ENCODE results near the gene HEPACAM2.

Gene HEPACAM2

GRCh38 chr7:93202594-93203250 lies 23.5 kb downstream of the HEPACAM2 start:
- DNase-seq (ENCODE audit: low read depth in 2 of 2), result no peak

- no peak for DNase-seq (ENCODE audit: low read depth in 2 of 2)
These were observed 27.8 kb downstream of the HEPACAM2 start for GRCh38 chr7:93198472-93198871.

- no peak for DNase-seq (ENCODE audit: low read depth in 2 of 2)
These were observed 29.9 kb downstream of the HEPACAM2 start for GRCh38 chr7:93196336-93196735.

- DNase-seq (ENCODE audit: low read depth in 2 of 2), result no peak
These were observed 31.9 kb downstream of the HEPACAM2 start for GRCh38 chr7:93194386-93194785.

GRCh38 chr7:93188870-93189634 lies 37.2 kb downstream of the HEPACAM2 start:
- no peak for DNase-seq (ENCODE audit: low read depth in 2 of 2)

GRCh38 chr7:93185303-93186027 lies 40.8 kb downstream of the HEPACAM2 start:
- no peak for DNase-seq (ENCODE audit: low read depth in 2 of 2)

- no peak for DNase-seq (ENCODE audit: low read depth in 2 of 2)
These were observed 47.1 kb downstream of the HEPACAM2 start for GRCh38 chr7:93179173-93179572.

GRCh38 chr7:93178213-93178612 lies 48.1 kb downstream of the HEPACAM2 start:
- DNase-seq (ENCODE audit: low read depth in 2 of 2), result no peak

GRCh38 chr7:93176992-93177580 lies 49.2 kb downstream of the HEPACAM2 start:
- DNase-seq (ENCODE audit: low read depth in 2 of 2), result no peak

GRCh38 chr7:93175219-93175618 lies 51.0 kb downstream of the HEPACAM2 start:
- DNase-seq (ENCODE audit: low read depth in 2 of 2), result no peak

- no peak for DNase-seq (ENCODE audit: low read depth in 2 of 2)
These were observed 53.6 kb downstream of the HEPACAM2 start for GRCh38 chr7:93172683-93173082.

- DNase-seq (ENCODE audit: low read depth in 2 of 2), result no peak
These were observed 54.6 kb downstream of the HEPACAM2 start for GRCh38 chr7:93171606-93172226.

- DNase-seq (ENCODE audit: low read depth in 2 of 2), result no peak
These were observed 60.8 kb downstream of the HEPACAM2 start for GRCh38 chr7:93165447-93165846.

- DNase-seq (ENCODE audit: low read depth in 2 of 2), result no peak
These were observed 61.5 kb downstream of the HEPACAM2 start for GRCh38 chr7:93164766-93165165.

- DNase-seq (ENCODE audit: low read depth in 2 of 2), result no peak
These were observed 65.0 kb downstream of the HEPACAM2 start for GRCh38 chr7:93161181-93161762.

- no peak for DNase-seq (ENCODE audit: low read depth in 2 of 2)
These were observed 65.9 kb downstream of the HEPACAM2 start for GRCh38 chr7:93160410-93160809.

- no peak for DNase-seq (ENCODE audit: low read depth in 2 of 2)
These were observed 66.8 kb downstream of the HEPACAM2 start for GRCh38 chr7:93159490-93159889.

- DNase-seq (ENCODE audit: low read depth in 2 of 2), result no peak
These were observed 69.4 kb downstream of the HEPACAM2 start for GRCh38 chr7:93156884-93157283.

- DNase-seq (ENCODE audit: low read depth in 2 of 2), result no peak
These were observed 76.0 kb downstream of the HEPACAM2 start for GRCh38 chr7:93150200-93150835.

- no peak for DNase-seq (ENCODE audit: low read depth in 2 of 2)
These were observed 77.5 kb downstream of the HEPACAM2 start for GRCh38 chr7:93148727-93149126.

GRCh38 chr7:93148144-93148543 lies 78.1 kb downstream of the HEPACAM2 start, which contains the start of gene SAMD9L:
Gene SAMD9L, minus strand, starts transcription at chr7:93148385. Its CDS starts 12,414 bp downstream, at chr7:93135971.
- no peak for DNase-seq (ENCODE audit: low read depth in 2 of 2)

All from stimulated activated CD8-positive, alpha-beta memory T cell treated with anti-CD3 and anti-CD28 coated beads, Interleukin-15, amount 100 ng/mL, for 48 hours (primary cell).